ENCODE measurements around the gene LIPG.
"Not testable (repeated sequence)": the region's sequence is repeated elsewhere in the genome, so short reads cannot be mapped to it uniquely, and the experiment has no call there.

LIPG gene

DNA sequence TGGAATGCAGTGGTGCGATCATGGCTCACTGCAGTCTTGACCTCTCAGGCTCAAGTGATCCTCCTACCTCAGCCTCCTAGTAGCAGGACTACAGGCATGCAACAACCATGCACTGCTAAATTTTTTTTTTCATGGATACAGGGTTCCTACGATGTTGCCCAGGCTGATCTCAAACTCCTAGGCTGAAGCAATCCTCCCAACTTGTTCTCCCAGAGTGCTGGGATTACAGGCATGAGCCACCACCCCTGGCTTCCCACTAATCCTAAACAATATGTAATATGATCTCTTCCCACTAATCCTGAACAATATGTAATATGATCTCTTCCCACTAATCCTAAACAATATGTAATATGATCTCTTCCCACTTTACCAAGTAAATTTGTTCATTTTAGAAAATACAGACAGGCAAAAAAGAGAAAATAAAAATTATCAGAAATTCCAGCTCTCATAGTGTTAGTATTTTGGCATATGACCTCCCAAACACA, 41.2 kb upstream of the LIPG start:
- peak; percentile 1 for DNase-seq (ENCODE audit: low read depth)
- no peak for TF ChIP-seq CTCF (IDR thresholded peaks at IDR 0.05; ENCODE audit: control insufficient read depth, insufficient read depth, low read depth, low read length, missing control alignments)
- no peak overlapping the region for H3K4me3 ChIP-seq (ENCODE audit: control insufficient read depth, low read depth, low read length)

- no peak for DNase-seq (ENCODE audit: low read depth)
- no peak for TF ChIP-seq CTCF (IDR thresholded peaks at IDR 0.05; ENCODE audit: control insufficient read depth, insufficient read depth, low read depth, low read length, missing control alignments)
- no peak overlapping the region for H3K4me3 ChIP-seq (ENCODE audit: control insufficient read depth, low read depth, low read length)
Observed at GRCh38 chr18:49521216-49521835, 40.5 kb upstream of the LIPG start.

DNA sequence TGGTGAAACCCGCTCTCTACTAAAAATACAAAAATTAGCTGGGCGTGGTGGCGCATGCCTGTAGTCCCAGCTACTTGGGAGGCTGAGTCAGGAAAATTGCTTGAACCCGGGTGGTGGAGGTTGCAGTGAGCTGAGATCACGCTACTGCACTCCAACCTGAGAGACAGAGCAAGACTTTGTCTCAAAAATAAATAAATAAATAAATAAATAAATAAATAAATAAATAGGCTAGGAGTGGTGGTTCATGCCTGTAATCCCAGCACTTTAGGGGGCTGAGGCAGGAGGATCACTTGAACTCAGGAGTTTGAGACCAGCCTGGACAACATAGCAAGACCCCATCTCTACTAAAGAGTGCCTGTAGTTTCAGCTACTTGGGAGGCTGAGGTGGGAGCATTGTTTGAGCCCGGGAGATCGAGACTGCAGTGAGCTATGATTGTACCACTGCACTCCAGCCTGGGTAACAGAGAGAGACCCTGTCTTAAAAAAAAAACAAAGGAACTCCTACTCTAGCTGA, 38.2 kb upstream of the LIPG start:
- H3K4me3 ChIP-seq (ENCODE audit: control insufficient read depth, low read depth, low read length), result not testable (repeated sequence)

DNA sequence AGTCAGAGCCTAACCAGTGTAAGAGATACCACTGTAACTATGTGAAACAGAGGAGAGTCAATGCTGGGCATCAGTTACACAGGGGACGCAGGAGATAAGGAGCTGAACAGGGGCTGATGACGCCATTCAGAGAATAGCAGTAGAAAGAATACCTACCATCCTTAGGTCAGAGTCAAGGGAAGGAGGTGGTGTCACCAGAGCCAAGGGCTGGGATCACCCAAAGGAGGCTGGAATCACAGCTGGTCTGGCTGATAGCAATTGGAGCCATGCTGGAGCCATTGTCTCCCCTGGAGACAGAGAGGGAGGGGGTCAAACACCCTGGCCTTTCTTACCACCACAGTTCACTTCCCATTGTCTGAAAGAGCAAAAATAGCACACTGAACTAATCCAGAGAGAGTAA, 37.5 kb upstream of the LIPG start:
- no peak for DNase-seq (ENCODE audit: low read depth)
- no peak overlapping the region for H3K4me3 ChIP-seq (ENCODE audit: control insufficient read depth, low read depth, low read length)
- no peak for TF ChIP-seq CTCF (IDR thresholded peaks at IDR 0.05; ENCODE audit: control insufficient read depth, insufficient read depth, low read depth, low read length, missing control alignments)

More for the DNA sequence above, 38.2 kb upstream of the LIPG start:
- DNase-seq (ENCODE audit: low read depth), result not testable (repeated sequence)

GRCh38 chr18:49524951-49525350, 36.9 kb upstream of the LIPG start:
- no peak for TF ChIP-seq CTCF (IDR thresholded peaks at IDR 0.05; ENCODE audit: control insufficient read depth, insufficient read depth, low read depth, low read length, missing control alignments)
- no peak overlapping the region for H3K4me3 ChIP-seq (ENCODE audit: control insufficient read depth, low read depth, low read length)
- DNase-seq (ENCODE audit: low read depth), result no peak

DNA sequence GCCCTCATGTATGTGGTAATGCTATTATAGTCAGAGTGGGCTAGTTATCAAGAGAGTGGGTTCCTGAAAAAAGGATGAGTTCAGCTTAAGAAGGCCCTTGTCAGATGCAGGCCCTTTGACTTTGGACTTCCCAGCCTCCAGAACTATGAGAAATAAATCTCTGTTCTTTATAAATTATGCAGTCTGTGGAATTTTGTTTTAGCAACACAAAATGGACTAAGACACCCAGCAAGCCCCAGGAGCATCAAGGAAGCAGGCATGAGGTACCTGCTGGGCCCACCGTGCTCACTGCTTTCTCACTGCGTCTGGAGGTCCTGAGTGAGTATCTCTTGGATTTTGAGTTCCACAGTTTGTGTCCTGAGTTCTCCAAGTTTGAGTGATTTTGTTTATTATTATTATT, 35.9 kb upstream of the LIPG start:
- DNase-seq (ENCODE audit: low read depth), result no peak
- TF ChIP-seq CTCF (IDR thresholded peaks at IDR 0.05; ENCODE audit: control insufficient read depth, insufficient read depth, low read depth, low read length, missing control alignments), result no peak
- no peak overlapping the region for H3K4me3 ChIP-seq (ENCODE audit: control insufficient read depth, low read depth, low read length)

DNA sequence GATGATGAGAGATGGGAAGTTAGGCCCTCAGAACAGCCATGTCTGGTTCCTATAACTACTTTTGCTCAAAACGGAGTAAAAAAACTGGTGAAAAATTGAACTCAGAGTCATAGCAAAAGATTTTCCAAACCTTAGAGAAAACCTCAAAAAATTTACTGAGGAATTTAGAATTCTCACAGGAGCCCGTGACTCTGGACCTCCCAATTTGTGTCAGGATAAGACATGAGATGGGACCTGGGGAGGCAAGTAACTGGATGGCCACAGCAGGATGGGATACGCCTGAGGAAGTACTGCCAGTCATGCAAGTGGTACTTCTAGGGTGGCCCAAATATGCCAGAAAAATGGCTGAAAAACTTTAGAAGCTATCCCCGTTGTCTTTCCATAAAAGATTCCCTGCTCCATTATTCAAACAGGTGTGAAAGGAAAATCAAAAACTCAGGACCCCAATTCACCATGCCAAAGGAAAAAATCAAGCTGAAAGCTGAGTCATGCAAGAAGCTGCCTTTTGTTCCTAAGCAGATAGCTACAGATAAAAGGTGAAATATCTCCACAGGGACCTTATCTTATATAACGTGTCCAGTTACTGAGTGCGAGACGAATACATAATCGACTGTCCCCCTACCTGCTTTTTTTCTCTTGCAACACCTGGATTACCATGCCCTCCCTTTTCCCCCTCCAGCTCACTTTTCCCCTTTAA, 34.1 kb upstream of the LIPG start:
- no peak overlapping the region for H3K4me3 ChIP-seq (ENCODE audit: control insufficient read depth, low read depth, low read length)
- no peak for DNase-seq (ENCODE audit: low read depth)
- TF ChIP-seq CTCF (IDR thresholded peaks at IDR 0.05; ENCODE audit: control insufficient read depth, insufficient read depth, low read depth, low read length, missing control alignments), result no peak

Measured in AG09309 (cell line).